Lower leg skin (tissue), 3 donors: Measurements from ENCODE around the gene NBR1.

Experiments
- POLR2A ChIP-seq, 2 donors: fragments of 450-650 bp; IDR thresholded peaks; one replicate each; pipeline ENCODE4 v1.6.1; 2016 to 2017; ENCODE audit warnings: antibody characterized with exemption in 2 of 2, mild to moderate bottlenecking in 1 of 2, moderate library complexity in 1 of 2
- TF ChIP-seq, protein P1 (sequence below), 3 donors: fragments of 450-650 bp; IDR thresholded peaks; one replicate each; pipeline ENCODE4 v1.5.1; 2016; ENCODE audit warnings: antibody characterized with exemption in 3 of 3, mild to moderate bottlenecking in 3 of 3, moderate library complexity in 2 of 3

- TF ChIP-seq, protein P1, sequence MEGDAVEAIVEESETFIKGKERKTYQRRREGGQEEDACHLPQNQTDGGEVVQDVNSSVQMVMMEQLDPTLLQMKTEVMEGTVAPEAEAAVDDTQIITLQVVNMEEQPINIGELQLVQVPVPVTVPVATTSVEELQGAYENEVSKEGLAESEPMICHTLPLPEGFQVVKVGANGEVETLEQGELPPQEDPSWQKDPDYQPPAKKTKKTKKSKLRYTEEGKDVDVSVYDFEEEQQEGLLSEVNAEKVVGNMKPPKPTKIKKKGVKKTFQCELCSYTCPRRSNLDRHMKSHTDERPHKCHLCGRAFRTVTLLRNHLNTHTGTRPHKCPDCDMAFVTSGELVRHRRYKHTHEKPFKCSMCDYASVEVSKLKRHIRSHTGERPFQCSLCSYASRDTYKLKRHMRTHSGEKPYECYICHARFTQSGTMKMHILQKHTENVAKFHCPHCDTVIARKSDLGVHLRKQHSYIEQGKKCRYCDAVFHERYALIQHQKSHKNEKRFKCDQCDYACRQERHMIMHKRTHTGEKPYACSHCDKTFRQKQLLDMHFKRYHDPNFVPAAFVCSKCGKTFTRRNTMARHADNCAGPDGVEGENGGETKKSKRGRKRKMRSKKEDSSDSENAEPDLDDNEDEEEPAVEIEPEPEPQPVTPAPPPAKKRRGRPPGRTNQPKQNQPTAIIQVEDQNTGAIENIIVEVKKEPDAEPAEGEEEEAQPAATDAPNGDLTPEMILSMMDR (IDR thresholded peaks at IDR 0.05) = no peak
- TF ChIP-seq POLR2A (IDR thresholded peaks at IDR 0.05) = no peak
Measured at GRCh38 chr17:43183921-43184320, 12.9 kb downstream of the NBR1 start.
